ENCODE measurements around the gene BORCS6.
A peak's percentile ranks its signal among the peaks of the same experiment; 100 is the strongest.

The BORCS6 gene

DNA sequence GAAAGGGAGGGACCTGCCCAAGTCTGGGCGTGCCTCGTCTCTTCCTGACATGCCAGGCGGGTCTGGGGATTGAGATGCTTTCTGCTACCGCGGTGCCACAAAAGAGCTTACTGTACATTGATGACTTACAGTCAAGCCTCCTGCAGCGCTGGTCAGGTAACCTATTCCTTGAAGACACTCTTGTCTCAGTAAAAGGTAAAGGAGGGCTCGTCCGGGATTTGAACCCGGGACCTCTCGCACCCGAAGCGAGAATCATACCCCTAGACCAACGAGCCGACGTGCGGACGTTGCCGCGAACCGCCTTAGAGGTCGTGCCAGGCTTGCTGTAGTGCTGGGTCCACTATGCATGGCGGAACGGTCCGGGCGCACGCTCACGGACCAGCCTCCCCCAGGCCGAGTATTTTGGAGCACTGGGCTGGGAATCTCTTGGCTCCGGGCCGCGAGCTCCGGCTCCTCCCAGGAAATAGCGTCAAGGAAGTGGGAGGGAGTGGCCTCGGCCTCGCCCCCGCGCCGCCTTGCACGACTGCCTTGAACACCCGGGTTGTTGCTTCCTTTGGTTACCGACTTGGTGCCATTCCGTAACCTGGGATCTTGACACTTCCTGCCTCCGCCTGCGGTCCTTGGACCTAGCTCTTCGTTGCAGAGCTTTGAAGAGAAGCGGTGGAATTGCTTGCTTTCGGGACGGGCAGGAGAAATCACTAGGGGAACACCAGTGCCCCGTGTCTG, 32.8 kb upstream of the BORCS6 start:
- H3K9ac ChIP-seq (ENCODE audit: low read depth, low read length, poor library complexity): peak overlapping the region; percentile 90
- H3K23ac ChIP-seq (ENCODE audit: low read depth, low read length, poor library complexity): peak overlapping the region; percentile 2

DNA sequence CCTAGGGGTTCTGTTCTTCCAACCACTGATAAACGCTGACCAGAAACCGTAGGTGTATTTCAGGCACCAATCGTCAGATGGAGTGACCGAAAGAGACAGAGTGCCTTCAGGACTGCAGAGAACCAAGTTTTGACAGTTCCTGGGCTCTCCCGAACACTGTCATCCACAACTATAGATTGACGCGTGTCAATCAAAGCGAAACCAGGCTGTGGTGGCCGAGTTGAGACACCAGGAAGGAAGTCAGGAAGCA, 32.3 kb upstream of the BORCS6 start:
- H2BK15ac ChIP-seq (ENCODE audit: low read length): no peak overlapping the region
- H2BK5ac ChIP-seq (ENCODE audit: low read length): no peak overlapping the region
- H3K4me3 ChIP-seq (ENCODE audit: low read length in 2 of 2): peak overlapping the region; percentile 70 to 92
- no peaks in the 10 kb centered on the region for H3K9me3 ChIP-seq (replicated peaks in 1 of 2; ENCODE audit: control insufficient read depth in 2 of 2, insufficient read depth in 1 of 2, low read depth in 1 of 2, low read length in 2 of 2)
- DNase-seq (ENCODE audit: low spot score): no peak
- H3K18ac ChIP-seq (ENCODE audit: low read length): peak overlapping the region; percentile 6
- H4K91ac ChIP-seq (ENCODE audit: low read depth, low read length, poor library complexity): no peak overlapping the region
- H2BK120ac ChIP-seq (ENCODE audit: low read depth, low read length): no peak overlapping the region
- no peak overlapping the region for H3K4ac ChIP-seq (ENCODE audit: low read length)
- H3K27me3 ChIP-seq (ENCODE audit: control insufficient read depth in 3 of 3, insufficient read depth in 3 of 3, low read depth in 1 of 3, low read length in 3 of 3): no peaks in the 10 kb centered on the region
- peak overlapping the region; percentile 79 for H3K4me2 ChIP-seq (ENCODE audit: insufficient read depth, low read length, poor library complexity, severe bottlenecking)
- H3K4me1 ChIP-seq (ENCODE audit: control insufficient read depth in 2 of 2, insufficient read depth in 1 of 2, low read depth in 1 of 2, low read length in 2 of 2): peaks cover 7 to 8% of the 10 kb centered on the region in 2 donors
- H3K36me3 ChIP-seq (replicated peaks in 1 of 2; ENCODE audit: control insufficient read depth in 2 of 2, insufficient read depth in 2 of 2, low read length in 2 of 2): peaks cover 0 to 2% of the 10 kb centered on the region in 2 donors
- H2AFZ ChIP-seq (ENCODE audit: low read length): peak overlapping the region; percentile 84
- no peak overlapping the region for H3K23ac ChIP-seq (ENCODE audit: low read depth, low read length, poor library complexity)
- no peak overlapping the region for H4K8ac ChIP-seq (ENCODE audit: low read depth, low read length)
- H2BK12ac ChIP-seq (ENCODE audit: low read length): no peak overlapping the region
- no CpG with 5 or more reads among the region's 9 CpGs for WGBS, 2 donors (ENCODE audit: extremely low coverage in 2 of 2, insufficient read length in 2 of 2, insufficient replicate concordance in 1 of 2)
- peak overlapping the region; percentile 47 for H3K27ac ChIP-seq (replicated peaks; ENCODE audit: low read length)
- H2AK5ac ChIP-seq (ENCODE audit: low read depth, low read length): no peak overlapping the region
- H3K79me1 ChIP-seq (ENCODE audit: low read depth, low read length): no peaks in the 10 kb centered on the region
- H3K14ac ChIP-seq (ENCODE audit: low read length): no peak overlapping the region
- H3K9ac ChIP-seq (ENCODE audit: low read depth, low read length, poor library complexity): peak overlapping the region; percentile 71

More for the DNA sequence above, 32.8 kb upstream of the BORCS6 start:
- Histone ChIP-seq H3K14ac (ENCODE audit: low read length) (no peak overlapping the region), H3K4me2 (ENCODE audit: insufficient read depth, low read length, poor library complexity, severe bottlenecking) (peak overlapping the region; percentile 79), H4K91ac (ENCODE audit: low read depth, low read length, poor library complexity) (no peak overlapping the region), H3K4me1 (ENCODE audit: control insufficient read depth in 2 of 2, insufficient read depth in 1 of 2, low read depth in 1 of 2, low read length in 2 of 2) (peaks cover 8% of the 10 kb centered on the region in 2 donors), H2BK12ac (ENCODE audit: low read length) (no peak overlapping the region), H3K79me1 (ENCODE audit: low read depth, low read length) (no peaks in the 10 kb centered on the region), H3K27me3 (ENCODE audit: control insufficient read depth in 3 of 3, insufficient read depth in 3 of 3, low read depth in 1 of 3, low read length in 3 of 3) (no peaks in the 10 kb centered on the region), H2BK5ac (ENCODE audit: low read length) (peak overlapping the region; percentile 2), H2BK15ac (ENCODE audit: low read length) (no peak overlapping the region), H3K9me3 (replicated peaks in 1 of 2; ENCODE audit: control insufficient read depth in 2 of 2, insufficient read depth in 1 of 2, low read depth in 1 of 2, low read length in 2 of 2) (no peaks in the 10 kb centered on the region), H2BK120ac (ENCODE audit: low read depth, low read length) (no peak overlapping the region), H3K4ac (ENCODE audit: low read length) (no peak overlapping the region), H3K27ac (replicated peaks; ENCODE audit: low read length) (peak overlapping the region; percentile 65), H3K18ac (ENCODE audit: low read length) (peak overlapping the region; percentile 61), H2AK5ac (ENCODE audit: low read depth, low read length) (no peak overlapping the region), H4K8ac (ENCODE audit: low read depth, low read length) (no peak overlapping the region), H3K36me3 (replicated peaks in 1 of 2; ENCODE audit: control insufficient read depth in 2 of 2, insufficient read depth in 2 of 2, low read length in 2 of 2) (peaks cover 3 to 7% of the 10 kb centered on the region in 2 donors), H3K4me3 (ENCODE audit: low read length in 2 of 2) (peak overlapping the region; percentile 70 to 92), H2AFZ (ENCODE audit: low read length) (peak overlapping the region; percentile 84)
- WGBS, 2 donors (ENCODE audit: extremely low coverage in 2 of 2, insufficient read length in 2 of 2, insufficient replicate concordance in 1 of 2): no CpG with 5 or more reads among the region's 49 CpGs
- peak; percentile 86 for DNase-seq (ENCODE audit: low spot score)

DNA sequence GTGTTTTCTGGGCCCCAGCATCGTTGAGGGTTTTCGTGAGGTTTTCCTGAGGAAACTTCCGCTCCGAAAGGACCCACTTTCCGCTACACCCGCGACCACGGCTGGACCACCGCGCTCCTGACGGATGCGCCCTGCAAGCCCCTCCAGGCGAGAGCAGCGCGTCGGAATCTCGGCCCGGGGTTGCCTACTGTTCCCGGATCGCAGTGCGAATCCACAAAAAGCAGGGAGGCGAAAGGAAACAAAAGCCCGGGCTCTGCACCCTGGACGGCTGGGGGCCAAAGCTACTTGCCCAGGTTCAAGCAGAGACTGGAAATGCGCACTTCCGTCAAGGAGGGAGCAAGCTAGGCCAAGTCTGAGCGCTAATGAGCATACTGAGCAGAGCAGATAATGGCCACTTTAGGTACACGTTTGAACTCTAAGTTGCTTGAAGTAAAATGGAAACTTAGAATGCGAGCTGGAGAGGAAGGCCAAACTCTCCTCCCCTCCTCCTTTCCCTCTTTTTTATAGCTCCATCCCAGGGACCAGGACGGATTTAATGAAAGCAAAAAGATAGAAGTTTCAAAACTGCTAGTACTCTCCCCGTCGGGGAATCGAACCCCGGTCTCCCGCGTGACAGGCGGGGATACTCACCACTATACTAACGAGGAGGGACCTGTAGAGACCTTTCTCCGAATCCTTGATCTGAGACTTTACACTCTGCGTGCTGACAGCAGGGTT, 31.8 kb upstream of the BORCS6 start:
- no peak overlapping the region for H4K91ac ChIP-seq (ENCODE audit: low read depth, low read length, poor library complexity)
- H3K36me3 ChIP-seq (replicated peaks in 1 of 2; ENCODE audit: control insufficient read depth in 2 of 2, insufficient read depth in 2 of 2, low read length in 2 of 2): no peaks in the 10 kb centered on the region
- peaks cover 4 to 8% of the 10 kb centered on the region in 2 donors for H3K4me1 ChIP-seq (ENCODE audit: control insufficient read depth in 2 of 2, insufficient read depth in 1 of 2, low read depth in 1 of 2, low read length in 2 of 2)
- H3K18ac ChIP-seq (ENCODE audit: low read length): peak overlapping the region; percentile 68
- no peak overlapping the region for H2BK12ac ChIP-seq (ENCODE audit: low read length)
- no peaks in the 10 kb centered on the region for H3K27me3 ChIP-seq (ENCODE audit: control insufficient read depth in 3 of 3, insufficient read depth in 3 of 3, low read depth in 1 of 3, low read length in 3 of 3)
- H2AK5ac ChIP-seq (ENCODE audit: low read depth, low read length): no peak overlapping the region
- H2BK5ac ChIP-seq (ENCODE audit: low read length): peak overlapping the region; percentile 85
- no peak overlapping the region for H3K14ac ChIP-seq (ENCODE audit: low read length)
- peak overlapping the region; percentile 79 for H3K4me2 ChIP-seq (ENCODE audit: insufficient read depth, low read length, poor library complexity, severe bottlenecking)
- H3K79me1 ChIP-seq (ENCODE audit: low read depth, low read length): no peaks in the 10 kb centered on the region
- peak overlapping the region; percentile 79 for H3K9ac ChIP-seq (ENCODE audit: low read depth, low read length, poor library complexity)
- no peak overlapping the region for H4K8ac ChIP-seq (ENCODE audit: low read depth, low read length)
- H3K4ac ChIP-seq (ENCODE audit: low read length): no peak overlapping the region
- no CpG with 5 or more reads among the region's 40 CpGs for WGBS, 2 donors (ENCODE audit: extremely low coverage in 2 of 2, insufficient read length in 2 of 2, insufficient replicate concordance in 1 of 2)
- no peak overlapping the region for H2BK120ac ChIP-seq (ENCODE audit: low read depth, low read length)
- peak; percentile 96 for DNase-seq (ENCODE audit: low spot score)
- peak overlapping the region; percentile 94 for H2AFZ ChIP-seq (ENCODE audit: low read length)
- no peak overlapping the region for H3K23ac ChIP-seq (ENCODE audit: low read depth, low read length, poor library complexity)
- peak overlapping the region; percentile 70 to 92 for H3K4me3 ChIP-seq (ENCODE audit: low read length in 2 of 2)
- no peak overlapping the region for H2BK15ac ChIP-seq (ENCODE audit: low read length)
- H3K27ac ChIP-seq (replicated peaks; ENCODE audit: low read length): peak overlapping the region; percentile 68
- H3K9me3 ChIP-seq (replicated peaks in 1 of 2; ENCODE audit: control insufficient read depth in 2 of 2, insufficient read depth in 1 of 2, low read depth in 1 of 2, low read length in 2 of 2): no peaks in the 10 kb centered on the region
